H1 (cell line): Measurements from ENCODE around the gene RER1.

Experiments used
- BRCA1 ChIP-seq: IDR thresholded peaks from 2 replicates; pipeline ENCODE4 v1.6.1; 2012; ENCODE audit warnings: low read depth, low read length, improper control_type of control experiment
- CHD1 ChIP-seq: IDR thresholded peaks from 2 replicates; pipeline ENCODE4 v1.6.1; 2012; ENCODE audit warnings: low read depth, low read length, improper control_type of control experiment
- CREB1 ChIP-seq: IDR thresholded peaks from 2 replicates; pipeline ENCODE4 v1.6.1; 2012; ENCODE audit warnings: inconsistent platforms
- CTCF ChIP-seq, 3 experiments: IDR thresholded peaks; 1 replicate in 2 of 3; 2 replicates in 1 of 3; pipeline versions ENCODE4 v1.5.1 to v1.6.1; 2011; ENCODE audit warnings: low read length in 3 of 3, mild to moderate bottlenecking in 3 of 3, inconsistent platforms in 2 of 3, low read depth in 1 of 3, moderate library complexity in 1 of 3; ENCODE audit not compliant: insufficient read depth in 1 of 3; ENCODE audit errors: control extremely low read depth in 1 of 3
- EZH2 ChIP-seq: fragments of 200-600 bp; sonication (generic); IDR thresholded peaks from 2 replicates; pipeline ENCODE4 v1.7.1; 2012; ENCODE audit warnings: low read depth, mild to moderate bottlenecking, moderate library complexity, low read length, inconsistent platforms; ENCODE audit not compliant: severe bottlenecking
- GABPA ChIP-seq: IDR thresholded peaks from 2 replicates; pipeline ENCODE4 v1.6.1; 2011; ENCODE audit warnings: mild to moderate bottlenecking, low read length, moderate library complexity, borderline replicate concordance; ENCODE audit not compliant: insufficient read depth
- JUN ChIP-seq: IDR thresholded peaks from 2 replicates; pipeline ENCODE4 v1.6.1; 2011; ENCODE audit warnings: low read depth, mild to moderate bottlenecking, improper control_type of control experiment, low read length
- MAFK ChIP-seq: IDR thresholded peaks from 2 replicates; pipeline ENCODE4 v1.6.1; 2012; ENCODE audit warnings: low read depth, mild to moderate bottlenecking, improper control_type of control experiment, low read length
- MAX ChIP-seq: IDR thresholded peaks from 2 replicates; pipeline ENCODE4 v1.6.1; 2012; ENCODE audit warnings: inconsistent platforms
- NRF1 ChIP-seq: IDR thresholded peaks from 2 replicates; pipeline ENCODE4 v1.6.1; 2011; ENCODE audit warnings: mild to moderate bottlenecking, low read depth, low read length, improper control_type of control experiment
- POLR2A ChIP-seq, 2 experiments: IDR thresholded peaks; 1 replicate in 1 of 2; 2 replicates in 1 of 2; pipeline ENCODE4 v1.6.1; 2011; ENCODE audit warnings: low read depth in 2 of 2, low read length in 2 of 2, mild to moderate bottlenecking in 2 of 2; ENCODE audit errors: control extremely low read depth in 1 of 2
- POLR2AphosphoS5 ChIP-seq: IDR thresholded peaks from 2 replicates; pipeline ENCODE4 v1.6.1; 2011; ENCODE audit warnings: low read depth, low read length
- POU5F1 ChIP-seq: IDR thresholded peaks from 2 replicates; pipeline ENCODE4 v1.6.1; 2011; ENCODE audit warnings: low read depth, mild to moderate bottlenecking, low read length, moderate library complexity
- TAF1 ChIP-seq: IDR thresholded peaks from 2 replicates; pipeline ENCODE4 v1.6.1; 2011; ENCODE audit warnings: mild to moderate bottlenecking, low read depth, low read length

GRCh38 chr1:2350501-2350900, 41.1 kb upstream of the RER1 start:
- TF ChIP-seq TAF1 (no peak), CHD1 (no peak), MAX (no peak), JUN (no peak), MAFK (no peak), CREB1 (no peak), EZH2 (no peak), POLR2A (IDR thresholded peaks at IDR 0.05; ENCODE audit: control extremely low read depth in 1 of 2, low read depth in 2 of 2, low read length in 2 of 2) (no peak), POLR2AphosphoS5 (no peak), GABPA (no peak), CTCF (IDR thresholded peaks at IDR 0.05; ENCODE audit: control extremely low read depth in 1 of 3, insufficient read depth in 1 of 3, low read depth in 1 of 3, low read length in 3 of 3) (no peak), NRF1 (no peak), POU5F1 (no peak), BRCA1 (no peak)
